ENCODE measurements around the gene ERBB2. TPM values are rescaled to one million over a fixed set of nuclear protein-coding genes. Genes with fewer than 3 reads are reported as not detected.

ERBB2 gene
- total RNA-seq, 6 donors from 2014 or later, result 88.6 to 126 (median 112) TPM

DNA sequence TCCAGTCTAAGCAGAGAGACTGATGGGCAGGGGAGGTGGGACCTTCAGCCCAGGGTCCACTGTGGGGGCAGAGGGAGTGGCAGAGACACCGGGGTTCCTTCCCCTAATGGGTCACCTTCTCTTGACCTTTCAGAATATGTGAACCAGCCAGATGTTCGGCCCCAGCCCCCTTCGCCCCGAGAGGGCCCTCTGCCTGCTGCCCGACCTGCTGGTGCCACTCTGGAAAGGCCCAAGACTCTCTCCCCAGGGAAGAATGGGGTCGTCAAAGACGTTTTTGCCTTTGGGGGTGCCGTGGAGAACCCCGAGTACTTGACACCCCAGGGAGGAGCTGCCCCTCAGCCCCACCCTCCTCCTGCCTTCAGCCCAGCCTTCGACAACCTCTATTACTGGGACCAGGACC, 27.7 kb downstream of the ERBB2 start:
- DNase-seq (peak in 1 of 2 donors; percentile 43), ATAC-seq (ENCODE audit: low FRiP score in 2 of 2) (no peak)
- Histone ChIP-seq H3K36me3 (peaks cover 3 to 49% (median 42%) of the 10 kb centered on the region in 4 donors), H3K27me3 (no peaks in the 10 kb centered on the region), H3K27ac (no peak overlapping the region), H3K9me3 (no peaks in the 10 kb centered on the region), H3K4me3 (no peak overlapping the region), H3K4me1 (peaks cover 10 to 31% (median 15%) of the 10 kb centered on the region in 4 donors)
- WGBS, 2 donors, result 76 to 80% methylated on average over 7 to 10 of the region's 10 CpGs
- no peak for TF ChIP-seq POLR2A (IDR thresholded peaks at IDR 0.05)
- TF ChIP-seq, protein P1, sequence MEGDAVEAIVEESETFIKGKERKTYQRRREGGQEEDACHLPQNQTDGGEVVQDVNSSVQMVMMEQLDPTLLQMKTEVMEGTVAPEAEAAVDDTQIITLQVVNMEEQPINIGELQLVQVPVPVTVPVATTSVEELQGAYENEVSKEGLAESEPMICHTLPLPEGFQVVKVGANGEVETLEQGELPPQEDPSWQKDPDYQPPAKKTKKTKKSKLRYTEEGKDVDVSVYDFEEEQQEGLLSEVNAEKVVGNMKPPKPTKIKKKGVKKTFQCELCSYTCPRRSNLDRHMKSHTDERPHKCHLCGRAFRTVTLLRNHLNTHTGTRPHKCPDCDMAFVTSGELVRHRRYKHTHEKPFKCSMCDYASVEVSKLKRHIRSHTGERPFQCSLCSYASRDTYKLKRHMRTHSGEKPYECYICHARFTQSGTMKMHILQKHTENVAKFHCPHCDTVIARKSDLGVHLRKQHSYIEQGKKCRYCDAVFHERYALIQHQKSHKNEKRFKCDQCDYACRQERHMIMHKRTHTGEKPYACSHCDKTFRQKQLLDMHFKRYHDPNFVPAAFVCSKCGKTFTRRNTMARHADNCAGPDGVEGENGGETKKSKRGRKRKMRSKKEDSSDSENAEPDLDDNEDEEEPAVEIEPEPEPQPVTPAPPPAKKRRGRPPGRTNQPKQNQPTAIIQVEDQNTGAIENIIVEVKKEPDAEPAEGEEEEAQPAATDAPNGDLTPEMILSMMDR (IDR thresholded peaks at IDR 0.05), result no peak
- TF ChIP-seq EP300 (IDR thresholded peaks at IDR 0.05), result no peak
- TF ChIP-seq POLR2AphosphoS5 (IDR thresholded peaks at IDR 0.05), result no peak

DNA sequence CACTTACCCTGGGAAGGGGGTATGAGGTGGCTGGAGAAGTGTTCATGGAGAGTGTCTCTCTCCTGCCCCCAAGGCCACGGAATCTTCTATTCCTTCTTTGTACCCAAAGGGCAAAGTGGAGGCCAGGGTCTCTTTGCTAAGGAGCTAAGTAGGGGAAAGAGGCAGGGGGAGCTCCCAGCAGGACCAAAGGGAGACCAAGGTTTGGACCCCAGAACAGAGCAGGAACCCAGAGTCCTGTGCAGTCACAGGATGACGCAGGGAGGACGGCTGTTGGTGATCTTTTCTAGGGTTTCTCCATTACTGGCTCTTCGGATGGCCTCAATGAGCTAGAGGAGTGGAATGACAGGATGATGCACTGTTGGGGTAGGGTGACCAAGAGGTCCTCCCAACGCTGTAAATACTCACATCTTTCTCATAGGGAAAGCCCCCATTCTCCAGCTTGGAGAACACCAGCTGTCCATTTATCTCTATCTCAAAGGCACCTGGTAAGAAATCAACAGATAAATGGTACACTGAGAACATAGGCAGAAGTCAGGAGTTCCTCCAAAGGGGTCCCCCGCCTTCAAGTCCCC, 29.5 kb downstream of the ERBB2 start:
- Histone ChIP-seq H3K4me1 (peaks cover 10 to 31% (median 15%) of the 10 kb centered on the region in 4 donors), H3K36me3 (peaks cover 3 to 42% (median 36%) of the 10 kb centered on the region in 4 donors), H3K9me3 (no peaks in the 10 kb centered on the region), H3K4me3 (peak overlapping the region in 3 of 4 donors; percentile 72 to 86 (median 85)), H3K27me3 (no peaks in the 10 kb centered on the region), H3K27ac (peak overlapping the region; percentile 89 to 97 (median 94))
- WGBS, 2 donors, result 74 to 83% methylated on average over 6 of the region's 6 CpGs
- no peak for DNase-seq
- TF ChIP-seq POLR2A (IDR thresholded peaks at IDR 0.05) (no peak), POLR2AphosphoS5 (IDR thresholded peaks at IDR 0.05) (no peak), EP300 (IDR thresholded peaks at IDR 0.05) (no peak)
- TF ChIP-seq, protein P1 (IDR thresholded peaks at IDR 0.05), result no peak
- no peak for ATAC-seq (ENCODE audit: low FRiP score in 2 of 2)

DNA sequence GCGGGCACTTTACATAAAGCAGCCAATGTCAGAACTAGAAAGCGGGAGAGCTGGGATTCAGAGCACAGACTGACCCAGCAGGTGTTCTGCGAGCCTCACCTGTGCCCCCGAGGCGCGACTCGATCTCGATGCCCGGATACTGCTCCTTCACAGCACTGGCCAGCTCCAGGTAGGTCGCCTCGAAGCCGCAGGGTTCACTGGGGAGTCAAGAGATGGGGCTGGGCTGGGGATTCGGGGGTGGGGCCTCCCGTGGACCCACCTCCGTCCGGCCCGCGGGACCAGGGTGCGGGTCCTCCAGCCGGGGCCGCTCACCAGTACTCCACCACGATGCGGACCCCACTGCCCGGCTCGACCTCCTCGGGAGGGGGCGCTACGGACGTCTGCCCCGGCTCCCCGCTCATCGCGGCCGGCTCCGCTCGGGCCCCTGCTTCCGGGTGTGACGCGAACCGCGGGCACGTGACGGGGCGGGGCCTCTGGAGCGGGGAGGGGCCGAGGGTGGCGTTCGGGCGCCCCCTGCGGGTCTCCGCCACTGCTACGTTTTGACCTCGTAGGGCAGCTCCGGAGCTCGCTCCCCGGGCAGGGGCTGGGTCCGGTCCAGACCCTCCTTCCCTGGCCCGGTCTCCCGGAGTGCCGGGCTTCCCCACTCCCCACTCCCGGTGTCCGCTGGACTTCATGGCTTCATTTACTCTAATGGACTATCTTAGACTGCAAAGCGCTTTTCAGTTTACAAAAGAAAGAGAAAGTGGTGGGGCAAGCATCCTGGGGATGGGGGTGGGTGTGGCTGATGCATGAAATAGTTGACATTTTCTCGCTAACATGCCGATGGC, 30.4 kb downstream of the ERBB2 start, which contains the start of gene MIEN1:
Gene MIEN1, minus strand, starts transcription at position 438 of the 827 bp plus-strand sequence. Its CDS starts 37 bp downstream, at position 401.
- Histone ChIP-seq H3K36me3 (peaks cover 1 to 33% (median 28%) of the 10 kb centered on the region in 4 donors), H3K27ac (peak within 1 kb of the TSS; percentile 89 to 97 (median 94)), H3K27me3 (no peaks in the 10 kb centered on the region), H3K4me1 (peaks cover 10 to 31% (median 15%) of the 10 kb centered on the region in 4 donors), H3K9me3 (no peaks in the 10 kb centered on the region), H3K4me3 (peak within 1 kb of the TSS; percentile 72 to 86 (median 79))
- WGBS, 2 donors, result 0 to 3% methylated on average over 6 to 45 of the region's 65 CpGs
- TF ChIP-seq POLR2AphosphoS5 (IDR thresholded peaks at IDR 0.05), result peak; percentile 90 to 96
- TF ChIP-seq EP300 (IDR thresholded peaks at IDR 0.05), result peak in 1 of 4 donors; percentile 50
- TF ChIP-seq, protein P1 (IDR thresholded peaks at IDR 0.05), result peak; percentile 93 to 96 (median 96)
- TF ChIP-seq POLR2A (IDR thresholded peaks at IDR 0.05), result peak; percentile 30 to 92 (median 58)
- DNase-seq, result peak; percentile 93 to 100
- ATAC-seq (ENCODE audit: low FRiP score in 2 of 2), result peak; percentile 96 to 99

DNA sequence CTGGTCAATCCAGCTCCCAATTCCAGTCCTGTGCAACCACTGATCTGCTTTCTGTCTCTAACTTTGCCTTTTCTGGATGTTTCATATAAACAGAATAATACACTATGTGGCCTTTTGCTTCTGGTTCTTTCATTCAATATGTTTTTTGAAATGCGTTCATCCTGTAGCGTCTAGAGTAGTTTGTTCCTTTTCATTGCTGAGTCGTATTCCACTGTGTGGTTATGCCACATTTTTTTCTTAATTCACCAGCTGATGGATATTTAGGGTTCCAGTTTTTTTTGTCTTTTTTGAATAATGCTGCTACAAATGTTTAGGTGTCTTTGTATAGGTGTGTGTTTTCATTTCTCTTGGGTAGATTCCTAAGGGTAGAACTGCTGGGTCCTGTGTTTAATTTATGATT, 32.7 kb downstream of the ERBB2 start:
- TF ChIP-seq POLR2A (IDR thresholded peaks at IDR 0.05), result no peak
- TF ChIP-seq, protein P1 (IDR thresholded peaks at IDR 0.05), result no peak
- no peak for TF ChIP-seq EP300 (IDR thresholded peaks at IDR 0.05)
- no peaks in the 10 kb centered on the region for H3K9me3 ChIP-seq
- H3K4me3 ChIP-seq, result no peak overlapping the region
- peaks cover 0 to 17% (median 14%) of the 10 kb centered on the region in 4 donors for H3K36me3 ChIP-seq
- no peak overlapping the region for H3K27ac ChIP-seq
- H3K4me1 ChIP-seq, result peaks cover 10 to 44% (median 22%) of the 10 kb centered on the region in 4 donors
- H3K27me3 ChIP-seq, result peaks cover 0 to 4% (median 2%) of the 10 kb centered on the region in 4 donors
- ATAC-seq (ENCODE audit: low FRiP score in 2 of 2), result no peak
- WGBS, 2 donors, result 97 to 98% methylated on average over 3 of the region's 3 CpGs
- no peak for DNase-seq

Data from upper lobe of left lung (tissue), 6 donors.